Stimulated activated memory B cell treated with anti-CD40 and anti-IgM and Interleukin-4, amounts not matched to agents 10 μg/mL and 1 μg/mL and 100 μg/mL, for 72 hours (primary cell): ENCODE measurements around the gene FEV.

Experiments
- ATAC-seq: fragments of 150-1000 bp; cut with Tn5 transposase; 2 replicates; pipeline ENCODE4 v1.10.0; 2021
- H3K27ac Mint-ChIP-seq: one replicate; pipeline ENCODE4 v1.8.0; 2022; ENCODE audit warnings: mild to moderate bottlenecking, mixed read lengths
- H3K27me3 Mint-ChIP-seq: one replicate; pipeline ENCODE4 v1.8.0; 2022; ENCODE audit warnings: mixed read lengths
- H3K36me3 Mint-ChIP-seq: one replicate; pipeline ENCODE4 v1.8.0; 2022; ENCODE audit warnings: mixed read lengths
- H3K4me1 Mint-ChIP-seq: one replicate; pipeline ENCODE4 v1.8.0; 2022; ENCODE audit warnings: mixed read lengths
- H3K4me3 Mint-ChIP-seq: one replicate; pipeline ENCODE4 v1.8.0; 2022; ENCODE audit warnings: mild to moderate bottlenecking, moderate library complexity, mixed read lengths
- H3K9me3 Mint-ChIP-seq: one replicate; pipeline ENCODE4 v1.8.0; 2022; ENCODE audit warnings: mixed read lengths

The FEV gene

DNA sequence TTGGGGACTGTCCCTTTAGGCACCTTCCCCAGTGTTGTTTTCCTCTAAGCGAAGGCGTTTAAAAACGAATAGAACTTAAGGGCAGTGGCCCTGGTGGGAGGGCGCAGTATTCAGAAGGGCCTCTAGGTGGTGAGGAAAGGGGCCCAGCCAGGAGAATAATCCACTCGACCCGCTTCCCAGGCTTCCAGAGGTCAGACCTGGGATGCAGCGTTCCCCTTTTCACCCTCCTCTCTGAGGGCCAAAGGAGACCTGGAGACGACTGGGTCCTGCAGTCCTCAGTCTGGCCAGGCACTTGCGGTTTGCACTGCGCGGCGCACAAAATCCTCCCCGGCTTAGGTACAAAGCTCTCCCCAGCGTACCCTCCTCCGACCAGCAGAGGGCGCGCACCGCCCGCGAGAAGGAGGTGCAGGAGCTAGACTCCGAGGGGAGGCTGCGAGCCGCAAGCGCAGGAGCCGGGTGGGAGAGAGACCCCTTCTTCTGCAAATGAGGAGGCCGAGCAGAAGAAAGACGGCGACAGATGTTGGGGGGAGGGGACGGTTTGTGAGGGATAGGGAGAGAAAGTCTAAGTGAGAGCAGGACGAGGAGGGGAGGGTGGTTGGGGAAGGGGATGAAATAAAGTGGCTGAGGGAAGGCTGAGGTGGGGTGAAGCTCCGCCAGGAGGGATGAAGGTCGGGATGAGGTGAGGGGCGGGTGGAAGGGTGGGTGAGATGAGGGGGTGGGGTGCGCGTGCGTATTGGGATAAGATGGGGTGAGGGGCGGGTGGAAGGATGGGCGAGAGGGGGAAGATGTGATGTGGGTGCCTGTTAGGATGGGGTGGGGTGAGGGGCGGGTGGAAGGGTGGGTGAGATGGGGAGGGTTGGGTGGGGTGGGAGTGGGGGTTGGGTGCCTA is 4.9 kb downstream of the FEV start:
- H3K9me3 Mint-ChIP-seq: no peaks in the 10 kb centered on the region
- ATAC-seq: peak; percentile 90
- peaks cover 99% of the 10 kb centered on the region for H3K27me3 Mint-ChIP-seq
- peaks cover 26% of the 10 kb centered on the region for H3K4me1 Mint-ChIP-seq
- H3K4me3 Mint-ChIP-seq: peak overlapping the region; percentile 76
- no peak overlapping the region for H3K27ac Mint-ChIP-seq
- no peaks in the 10 kb centered on the region for H3K36me3 Mint-ChIP-seq

DNA sequence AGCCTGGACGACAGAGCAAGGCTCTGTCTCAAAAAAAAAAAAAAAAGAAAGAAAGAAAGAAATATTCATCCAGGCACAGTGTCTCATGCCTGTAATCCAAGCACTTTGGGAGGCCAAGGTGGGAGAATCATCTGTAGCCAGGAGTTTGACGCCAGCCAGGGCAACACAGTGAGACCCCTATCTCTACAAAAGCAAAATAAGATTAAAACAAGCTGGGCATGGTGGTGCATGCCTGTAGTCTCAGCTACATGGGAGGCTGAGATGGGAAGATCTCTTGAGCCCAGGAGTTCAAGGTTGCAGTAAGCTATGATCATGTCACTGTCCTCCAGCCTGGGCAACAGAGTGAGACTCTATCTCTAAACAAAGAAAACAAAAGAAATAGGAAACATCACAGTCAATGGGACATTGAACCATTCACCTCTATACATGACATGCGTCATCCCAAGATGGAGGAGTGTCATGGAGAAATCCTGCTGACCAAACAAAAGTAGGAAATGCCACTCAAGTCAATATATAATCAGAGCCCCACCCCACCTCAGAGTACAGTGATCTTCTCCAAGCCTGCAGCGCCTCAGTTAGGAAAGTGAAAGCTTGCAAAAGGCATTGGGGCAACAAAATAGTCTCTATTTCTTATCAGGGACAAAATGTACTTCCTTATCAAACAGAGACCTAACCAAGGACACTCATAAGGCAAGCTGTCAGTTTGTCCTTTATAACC is 9.8 kb downstream of the FEV start:
- no peak for ATAC-seq
- Mint-ChIP-seq H3K27me3 (peaks cover 85% of the 10 kb centered on the region), H3K27ac (no peak overlapping the region), H3K4me3 (no peak overlapping the region), H3K4me1 (peaks cover 9% of the 10 kb centered on the region), H3K9me3 (no peaks in the 10 kb centered on the region), H3K36me3 (no peaks in the 10 kb centered on the region)

DNA sequence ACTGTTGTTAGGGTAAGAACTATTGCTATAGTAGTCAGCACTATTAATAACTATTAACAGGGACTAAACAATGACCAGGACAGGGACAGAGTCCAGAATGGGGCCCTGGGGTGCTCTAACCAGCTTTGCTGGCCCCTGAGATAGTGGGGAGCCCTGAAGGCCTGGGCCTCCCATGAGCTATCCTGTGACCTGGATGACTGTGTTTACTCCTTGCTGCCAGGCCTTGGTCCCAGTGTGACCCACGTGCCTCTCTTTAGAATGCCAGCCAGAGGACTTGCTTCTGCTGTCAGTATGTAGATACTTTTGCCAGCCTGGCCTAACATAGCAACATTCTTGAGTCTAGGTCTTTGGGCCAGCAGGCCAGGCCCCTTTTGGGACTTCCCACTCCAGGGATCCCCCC is 14.1 kb downstream of the FEV start:
- no peak overlapping the region for H3K4me3 Mint-ChIP-seq
- peaks cover 85% of the 10 kb centered on the region for H3K27me3 Mint-ChIP-seq
- no peak for ATAC-seq
- no peak overlapping the region for H3K27ac Mint-ChIP-seq
- H3K9me3 Mint-ChIP-seq: no peaks in the 10 kb centered on the region
- H3K36me3 Mint-ChIP-seq: no peaks in the 10 kb centered on the region
- no peaks in the 10 kb centered on the region for H3K4me1 Mint-ChIP-seq

DNA sequence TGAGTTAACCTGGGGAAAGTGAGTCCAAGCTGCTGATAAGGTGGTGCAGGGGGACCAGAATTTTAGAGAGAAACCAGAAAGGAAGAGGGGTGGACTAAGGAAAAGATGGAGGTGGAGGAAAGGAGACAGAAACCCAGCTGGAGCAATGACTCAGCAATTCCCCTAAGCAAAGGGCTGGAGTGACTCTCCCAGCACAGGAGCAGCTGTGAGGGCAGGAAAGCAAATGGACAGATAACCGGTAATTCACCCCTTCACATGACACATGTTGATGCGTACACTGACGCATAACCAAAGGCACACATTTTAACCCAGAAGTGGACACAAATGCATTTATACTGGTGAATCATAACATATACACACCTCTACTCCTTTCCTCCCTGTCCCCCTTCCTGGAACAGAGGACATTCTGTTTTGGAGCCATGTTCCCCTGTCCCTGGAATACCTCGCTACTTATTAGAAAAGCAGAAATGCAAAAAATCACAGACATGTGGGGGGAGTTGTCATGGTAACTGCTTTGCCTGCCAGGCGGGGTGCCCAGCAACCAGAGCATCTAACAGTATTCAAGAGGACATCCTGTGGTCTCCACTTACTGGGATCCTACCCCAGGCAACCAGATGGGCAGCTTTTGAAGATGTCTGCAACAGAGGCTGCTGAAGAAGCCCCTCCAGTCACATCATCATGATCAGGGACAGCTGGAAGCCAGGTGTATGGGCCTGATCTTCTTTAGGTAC is 20.8 kb downstream of the FEV start:
- Mint-ChIP-seq H3K4me3 (no peak overlapping the region), H3K27ac (no peak overlapping the region), H3K36me3 (no peaks in the 10 kb centered on the region), H3K27me3 (peaks cover 86% of the 10 kb centered on the region), H3K9me3 (peaks cover 3% of the 10 kb centered on the region), H3K4me1 (peaks cover 14% of the 10 kb centered on the region)
- no peak for ATAC-seq

DNA sequence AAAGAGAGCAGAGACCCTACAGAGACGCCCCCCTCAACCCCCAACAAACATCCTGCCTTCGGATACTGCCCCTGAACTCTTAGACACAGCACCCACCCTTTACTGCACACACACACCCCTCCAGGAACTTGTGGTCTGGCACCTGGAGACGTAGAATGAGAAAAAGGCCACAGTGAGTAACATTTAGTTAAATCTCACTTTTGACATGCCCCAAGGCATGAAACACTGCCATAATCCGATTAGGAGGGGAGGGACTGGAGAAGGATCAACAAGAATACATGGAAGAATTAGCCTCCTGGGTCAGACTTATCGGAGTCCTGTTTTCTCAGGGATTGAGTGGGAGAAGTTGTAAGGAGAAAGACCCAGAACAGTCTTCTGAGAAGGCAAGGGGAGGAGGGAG is 21.4 kb downstream of the FEV start:
- Mint-ChIP-seq H3K36me3 (no peaks in the 10 kb centered on the region), H3K27ac (no peak overlapping the region), H3K4me3 (no peak overlapping the region), H3K4me1 (peaks cover 14% of the 10 kb centered on the region), H3K27me3 (peaks cover 85% of the 10 kb centered on the region), H3K9me3 (peaks cover 3% of the 10 kb centered on the region)
- no peak for ATAC-seq

DNA sequence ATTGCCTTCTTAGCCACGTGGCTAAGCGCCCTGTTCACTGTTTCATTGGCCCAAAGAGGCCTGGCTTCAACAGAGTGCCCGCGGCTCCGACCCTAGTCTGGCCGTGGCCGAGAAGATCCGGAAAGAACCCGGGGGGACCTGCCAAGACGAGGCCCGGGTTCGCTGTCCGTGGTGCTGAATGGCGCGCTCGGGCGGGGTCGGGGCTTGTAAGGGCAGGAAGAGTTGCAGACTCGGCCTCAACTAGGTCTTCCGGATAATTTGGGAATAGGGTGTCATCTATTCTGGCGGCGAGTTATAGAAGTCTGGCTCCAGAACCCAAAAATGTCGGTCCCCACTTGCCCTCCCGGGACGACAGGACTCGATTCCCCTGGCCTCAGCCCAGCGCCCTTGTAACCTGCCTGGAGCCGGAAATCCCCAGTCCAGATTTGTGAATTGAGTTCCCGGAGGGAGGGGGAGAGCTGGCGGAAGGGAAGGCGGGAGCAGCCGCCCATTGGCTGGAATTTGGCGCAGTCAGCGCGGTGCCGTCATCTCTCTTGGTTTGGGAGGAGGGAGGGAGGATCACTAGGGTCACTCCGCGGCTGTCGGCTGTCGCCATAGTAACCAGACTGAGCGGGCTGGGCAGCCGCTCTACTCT is 22.0 kb downstream of the FEV start:
- H3K4me1 Mint-ChIP-seq: peaks cover 14% of the 10 kb centered on the region
- H3K4me3 Mint-ChIP-seq: no peak overlapping the region
- no peak for ATAC-seq
- no peak overlapping the region for H3K27ac Mint-ChIP-seq
- H3K27me3 Mint-ChIP-seq: peaks cover 85% of the 10 kb centered on the region
- H3K9me3 Mint-ChIP-seq: peaks cover 3% of the 10 kb centered on the region
- no peaks in the 10 kb centered on the region for H3K36me3 Mint-ChIP-seq

DNA sequence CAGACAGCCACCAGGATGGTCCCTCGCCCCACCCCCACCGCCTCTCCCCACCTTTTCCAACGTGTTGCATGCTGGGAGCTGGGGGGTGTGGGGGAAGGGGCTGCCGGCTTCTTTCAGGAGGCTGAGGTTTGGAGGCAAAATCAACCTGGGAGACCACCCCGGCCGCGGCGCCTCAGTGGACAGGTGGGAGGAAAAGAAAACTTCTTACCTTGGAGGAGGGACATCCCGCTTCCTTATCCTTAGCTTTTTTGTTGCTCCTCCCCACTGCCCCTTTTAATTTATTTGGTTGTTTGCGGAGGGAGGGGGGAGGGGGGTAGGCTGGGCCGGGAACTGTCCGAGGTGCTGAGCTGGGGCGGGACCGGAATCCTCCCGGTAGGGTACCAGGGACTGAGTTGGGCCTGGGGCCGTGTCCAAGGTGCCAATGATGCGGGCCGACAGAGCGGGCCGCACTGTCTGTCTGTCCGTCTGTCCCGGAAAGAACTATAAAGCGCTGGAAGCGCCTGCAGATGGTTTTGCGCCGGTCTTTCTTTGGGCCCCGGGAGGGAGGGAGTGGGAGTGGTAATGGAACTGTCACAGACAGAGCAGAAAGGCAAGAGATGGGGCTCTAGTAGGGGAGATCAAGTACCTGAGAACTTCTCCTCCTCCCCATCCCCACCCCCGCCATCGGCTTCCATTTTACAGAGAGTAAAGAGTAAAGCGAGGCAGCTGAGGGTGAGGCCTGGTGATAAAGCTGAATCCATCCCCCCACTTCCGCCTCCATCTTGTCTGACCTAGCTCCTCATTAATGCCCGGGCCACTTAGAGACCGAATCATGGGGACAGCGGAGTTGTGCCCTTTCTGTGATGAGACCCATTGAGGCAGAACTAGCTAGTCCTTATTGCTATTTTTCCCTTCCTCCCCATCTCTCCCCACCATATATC is 23.1 kb downstream of the FEV start:
- Mint-ChIP-seq H3K27me3 (peaks cover 82% of the 10 kb centered on the region), H3K4me1 (peaks cover 14% of the 10 kb centered on the region), H3K9me3 (peaks cover 3% of the 10 kb centered on the region), H3K36me3 (no peaks in the 10 kb centered on the region), H3K4me3 (no peak overlapping the region), H3K27ac (peak overlapping the region; percentile 38)
- no peak for ATAC-seq

DNA sequence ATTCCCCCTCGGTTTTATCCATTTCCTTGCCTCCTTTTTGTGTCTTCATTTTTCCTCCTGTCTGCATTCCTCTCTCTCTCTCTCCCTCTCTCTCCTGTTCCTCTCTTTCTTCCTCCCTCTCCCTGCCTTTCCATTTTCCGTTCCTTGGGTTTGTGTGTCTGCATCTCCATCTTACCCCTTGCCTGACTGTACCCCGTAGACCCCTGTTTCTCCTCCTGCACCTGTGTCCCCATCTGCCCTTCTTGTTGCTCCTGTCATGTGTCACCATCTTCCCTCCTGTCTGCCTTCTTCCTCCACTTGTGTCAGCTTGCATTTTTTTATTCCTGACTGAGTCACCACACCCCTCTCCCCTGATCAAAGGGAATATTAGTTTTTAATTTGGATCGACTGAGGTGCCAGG is 23.8 kb downstream of the FEV start:
- Mint-ChIP-seq H3K36me3 (no peaks in the 10 kb centered on the region), H3K27ac (peak overlapping the region; percentile 38), H3K4me1 (peaks cover 14% of the 10 kb centered on the region), H3K9me3 (peaks cover 3% of the 10 kb centered on the region), H3K4me3 (peak overlapping the region; percentile 53), H3K27me3 (peaks cover 75% of the 10 kb centered on the region)
- no peak for ATAC-seq

DNA sequence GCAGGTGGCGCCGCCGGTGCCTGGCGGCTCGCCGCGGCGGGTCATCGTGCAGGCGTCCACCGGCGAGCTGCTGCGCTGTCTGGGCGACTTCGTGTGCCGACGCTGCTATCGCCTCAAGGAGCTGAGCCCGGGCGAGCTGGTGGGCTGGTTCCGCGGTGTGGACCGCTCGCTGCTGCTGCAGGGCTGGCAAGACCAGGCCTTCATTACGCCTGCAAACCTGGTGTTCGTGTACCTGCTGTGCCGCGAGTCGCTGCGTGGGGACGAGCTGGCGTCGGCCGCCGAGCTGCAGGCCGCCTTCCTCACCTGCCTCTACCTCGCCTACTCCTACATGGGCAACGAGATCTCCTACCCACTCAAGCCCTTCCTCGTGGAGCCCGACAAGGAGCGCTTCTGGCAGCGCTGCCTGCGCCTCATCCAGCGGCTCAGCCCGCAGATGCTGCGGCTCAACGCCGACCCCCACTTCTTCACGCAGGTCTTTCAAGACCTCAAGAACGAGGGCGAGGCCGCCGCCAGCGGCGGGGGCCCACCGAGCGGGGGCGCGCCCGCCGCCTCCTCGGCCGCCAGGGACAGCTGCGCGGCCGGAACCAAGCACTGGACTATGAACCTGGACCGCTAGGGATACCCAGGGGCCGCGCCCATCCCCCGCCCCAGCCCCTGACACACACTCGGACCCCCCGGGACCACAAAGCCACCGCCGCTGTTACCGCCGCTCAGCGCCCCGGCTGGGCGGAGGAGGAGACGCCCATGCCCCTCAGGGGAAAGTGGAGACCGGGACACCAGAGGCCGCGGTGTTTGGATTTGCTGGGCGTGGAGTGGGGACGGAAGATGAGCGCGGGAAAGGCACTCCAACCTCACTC is 24.4 kb downstream of the FEV start:
- Mint-ChIP-seq H3K27ac (peak overlapping the region; percentile 38), H3K4me1 (peaks cover 14% of the 10 kb centered on the region), H3K27me3 (peaks cover 68% of the 10 kb centered on the region), H3K9me3 (peaks cover 3% of the 10 kb centered on the region), H3K36me3 (no peaks in the 10 kb centered on the region), H3K4me3 (peak overlapping the region; percentile 62)
- ATAC-seq: no peak

DNA sequence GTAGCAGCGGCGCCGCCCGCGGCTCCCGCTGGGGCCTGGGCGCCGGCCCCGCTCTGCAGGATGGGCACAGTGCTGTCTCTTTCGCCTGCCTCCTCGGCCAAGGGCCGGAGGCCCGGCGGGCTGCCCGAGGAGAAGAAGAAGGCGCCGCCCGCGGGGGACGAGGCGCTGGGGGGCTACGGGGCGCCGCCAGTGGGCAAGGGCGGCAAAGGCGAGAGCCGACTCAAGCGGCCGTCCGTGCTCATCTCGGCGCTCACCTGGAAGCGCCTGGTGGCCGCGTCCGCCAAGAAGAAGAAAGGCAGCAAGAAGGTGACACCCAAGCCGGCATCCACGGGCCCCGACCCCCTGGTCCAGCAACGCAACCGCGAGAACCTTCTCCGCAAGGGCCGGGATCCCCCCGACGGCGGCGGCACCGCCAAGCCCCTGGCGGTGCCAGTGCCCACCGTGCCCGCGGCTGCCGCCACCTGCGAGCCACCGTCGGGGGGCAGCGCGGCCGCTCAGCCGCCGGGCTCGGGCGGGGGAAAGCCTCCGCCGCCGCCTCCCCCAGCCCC is 25.1 kb downstream of the FEV start:
- Mint-ChIP-seq H3K27me3 (peaks cover 65% of the 10 kb centered on the region), H3K36me3 (no peaks in the 10 kb centered on the region), H3K4me3 (peak overlapping the region; percentile 64), H3K4me1 (peaks cover 14% of the 10 kb centered on the region), H3K9me3 (peaks cover 3% of the 10 kb centered on the region), H3K27ac (no peak overlapping the region)
- no peak for ATAC-seq

DNA sequence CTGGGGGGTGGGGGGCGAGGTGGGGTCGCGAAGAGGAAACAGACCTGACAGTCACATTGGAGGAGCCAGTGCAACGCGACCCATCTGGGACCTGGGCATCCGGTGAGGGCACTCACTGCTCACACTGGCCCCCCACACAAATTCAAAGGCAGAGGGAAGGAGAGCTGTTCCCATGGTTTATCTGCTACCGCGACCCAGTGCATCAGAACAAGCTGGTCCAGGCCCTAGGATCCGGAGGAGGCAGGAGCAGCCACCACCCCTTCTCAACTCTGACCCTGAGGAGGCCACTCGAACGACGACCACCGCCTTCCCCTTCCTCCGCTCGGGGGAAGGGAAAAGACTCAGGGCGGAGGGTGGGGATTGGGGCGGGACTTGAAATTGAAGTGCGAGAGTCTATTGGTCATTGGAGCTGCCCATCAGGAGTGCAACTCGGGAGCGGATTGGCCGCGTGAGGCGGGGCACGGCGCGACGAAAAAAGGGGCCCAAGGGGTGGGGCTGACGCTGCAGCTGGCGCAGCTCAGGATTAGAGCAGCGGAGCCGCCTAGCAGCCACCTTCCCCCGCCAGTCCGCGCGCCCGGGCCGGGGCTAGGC is 25.7 kb downstream of the FEV start, which contains the start of gene CDK5R2:
CDK5R2 (plus strand) TSS at position 526 of the 591 bp plus-strand sequence. CDS start 155 bp downstream, outside the sequence.
- Mint-ChIP-seq H3K27me3 (peaks cover 65% of the 10 kb centered on the region), H3K27ac (no peak within 1 kb of the TSS), H3K9me3 (peaks cover 3% of the 10 kb centered on the region), H3K36me3 (no peaks in the 10 kb centered on the region), H3K4me1 (peaks cover 14% of the 10 kb centered on the region), H3K4me3 (peak within 1 kb of the TSS; percentile 64)
- ATAC-seq: peak; percentile 93

DNA sequence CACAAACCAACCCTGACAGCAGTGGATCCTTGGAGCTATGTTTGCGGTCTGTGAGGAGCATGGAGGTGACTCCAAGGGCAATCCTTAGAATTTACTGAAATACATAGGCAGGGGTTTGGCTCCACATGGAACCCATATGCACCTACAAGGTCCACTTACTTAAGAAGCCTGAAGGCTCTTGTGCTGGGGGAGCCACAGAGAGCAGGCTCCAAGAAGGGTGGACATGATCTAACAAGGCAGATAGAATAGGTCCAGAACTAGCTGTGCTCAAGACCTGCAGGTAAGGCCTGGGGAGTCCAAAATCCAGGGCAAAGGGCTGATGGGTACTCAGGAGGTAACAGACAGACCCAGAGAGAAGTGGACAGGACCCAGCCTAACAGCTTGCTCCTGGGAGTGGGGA is 26.7 kb downstream of the FEV start:
- Mint-ChIP-seq H3K27ac (no peak overlapping the region), H3K4me1 (peaks cover 9% of the 10 kb centered on the region), H3K36me3 (no peaks in the 10 kb centered on the region), H3K27me3 (peaks cover 65% of the 10 kb centered on the region), H3K4me3 (no peak overlapping the region), H3K9me3 (peaks cover 3% of the 10 kb centered on the region)
- no peak for ATAC-seq

DNA sequence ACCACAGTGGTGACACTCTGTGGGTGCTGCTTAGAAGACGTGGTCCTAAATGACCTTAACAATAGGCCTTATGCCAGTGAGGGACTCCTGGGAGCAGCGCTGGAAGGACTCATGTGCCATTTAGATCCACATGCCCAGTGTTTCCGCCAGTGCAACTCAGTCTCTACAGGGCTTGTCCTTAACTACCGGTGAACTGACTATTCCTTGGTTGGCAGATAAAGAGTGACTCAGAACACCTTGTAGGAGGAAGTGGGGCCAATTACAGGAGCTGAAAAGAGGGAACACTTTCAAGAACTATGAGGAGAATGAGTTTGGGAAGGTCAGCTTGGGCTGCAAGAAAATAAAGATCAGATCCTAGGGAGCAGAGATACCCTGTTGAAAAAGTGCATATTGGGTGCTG is 27.3 kb downstream of the FEV start:
- Mint-ChIP-seq H3K4me3 (no peak overlapping the region), H3K36me3 (no peaks in the 10 kb centered on the region), H3K27ac (no peak overlapping the region), H3K9me3 (peaks cover 3% of the 10 kb centered on the region), H3K4me1 (peaks cover 9% of the 10 kb centered on the region), H3K27me3 (peaks cover 65% of the 10 kb centered on the region)
- ATAC-seq: no peak
